Neural progenitor cell (in vitro differentiated cells): ENCODE data around the gene FAM219B. TPM values are rescaled to one million over a fixed set of nuclear protein-coding genes. Genes with fewer than 3 reads are reported as not detected.

ENCODE experiments used
- DNase-seq: peaks from one replicate; pipeline ENCODE4 v3.0.0-alpha.2; 2016; ENCODE audit warnings: low spot score
- H2AFZ ChIP-seq: fragments of 200-600 bp; sonication (generic); replicated peaks from 2 replicates; pipeline ENCODE4 v1.6.1; 2016; ENCODE audit warnings: antibody characterized with exemption
- H3F3A ChIP-seq: fragments of 200-600 bp; sonication (generic); 2 replicates; pipeline ENCODE4 v1.6.1; 2016; ENCODE audit warnings: antibody characterized with exemption, low read depth
- H3K27ac ChIP-seq: fragments of 200-600 bp; sonication (generic); 2 replicates; pipeline ENCODE4 v1.5.1; 2016; ENCODE audit warnings: mild to moderate bottlenecking
- H3K27me3 ChIP-seq: fragments of 200-600 bp; sonication (generic); 2 replicates; pipeline ENCODE4 v1.6.1; 2016; ENCODE audit warnings: mild to moderate bottlenecking, moderate library complexity
- H3K36me3 ChIP-seq: fragments of 200-600 bp; sonication (generic); 2 replicates; pipeline ENCODE4 v1.5.1; 2016
- H3K4me1 ChIP-seq: fragments of 200-600 bp; sonication (generic); 2 replicates; pipeline ENCODE4 v1.6.1; 2016; ENCODE audit warnings: mixed run types
- H3K4me2 ChIP-seq: fragments of 200-600 bp; sonication (generic); 2 replicates; pipeline ENCODE4 v1.6.1; 2016
- H3K4me3 ChIP-seq: fragments of 200-600 bp; sonication (generic); 2 replicates; pipeline ENCODE4 v1.5.1; 2016
- H3K79me2 ChIP-seq: fragments of 200-600 bp; sonication (generic); 2 replicates; pipeline ENCODE4 v1.6.1; 2016; ENCODE audit warnings: low read depth
- H3K9ac ChIP-seq: fragments of 200-600 bp; sonication (generic); 2 replicates; pipeline ENCODE4 v1.6.1; 2016
- H3K9me3 ChIP-seq: fragments of 200-600 bp; sonication (generic); 2 replicates; pipeline ENCODE4 v1.5.1; 2016; ENCODE audit warnings: low read depth
- H4K20me1 ChIP-seq: fragments of 200-600 bp; sonication (generic); 2 replicates; pipeline ENCODE4 v1.6.1; 2016; ENCODE audit warnings: low read depth
- H3K27ac Mint-ChIP-seq: 3 replicates; pipeline ENCODE4 v1.8.0; 2021; ENCODE audit warnings: mixed read lengths
- H3K27me3 Mint-ChIP-seq: 2 replicates; pipeline ENCODE4 v1.8.0; 2022; ENCODE audit warnings: low read depth, mild to moderate bottlenecking, inconsistent platforms, moderate library complexity, mixed read lengths; ENCODE audit not compliant: insufficient read depth
- H3K36me3 Mint-ChIP-seq: 3 replicates; pipeline ENCODE4 v1.8.0; 2021; ENCODE audit warnings: mixed read lengths
- H3K4me1 Mint-ChIP-seq: 3 replicates; pipeline ENCODE4 v1.8.0; 2021; ENCODE audit warnings: mixed read lengths
- H3K4me3 Mint-ChIP-seq: 3 replicates; pipeline ENCODE4 v1.8.0; 2021; ENCODE audit warnings: mild to moderate bottlenecking, moderate library complexity, mixed read lengths
- H3K9me3 Mint-ChIP-seq: 3 replicates; pipeline ENCODE4 v1.8.0; 2020; ENCODE audit warnings: mixed read lengths
- EZH2 ChIP-seq: fragments of 200-600 bp; sonication (generic); IDR thresholded peaks from 2 replicates; pipeline ENCODE4 v1.6.1; 2017; ENCODE audit warnings: antibody characterized with exemption, mild to moderate bottlenecking, moderate library complexity
- EZH2phosphoT487 ChIP-seq: fragments of 200-600 bp; sonication (generic); IDR thresholded peaks from 2 replicates; pipeline ENCODE4 v1.6.1; 2017; ENCODE audit warnings: antibody characterized with exemption
- total RNA-seq: library from RNA; depleted of rRNA; stranded (reverse); fragments of >200 nt; gene quantifications from 2 replicates; pipeline ENCODE4 v1.2.3, GENCODE V29; 2015; ENCODE audit warnings: low replicate concordance
- TF ChIP-seq, protein P1 (sequence below): fragments of 200-600 bp; sonication (generic); IDR thresholded peaks from 2 replicates; pipeline ENCODE4 v1.5.1; 2017; ENCODE audit warnings: antibody characterized with exemption, mild to moderate bottlenecking

Gene FAM219B
- total RNA-seq, 1 donor from 2014 or later = 120 TPM

DNA sequence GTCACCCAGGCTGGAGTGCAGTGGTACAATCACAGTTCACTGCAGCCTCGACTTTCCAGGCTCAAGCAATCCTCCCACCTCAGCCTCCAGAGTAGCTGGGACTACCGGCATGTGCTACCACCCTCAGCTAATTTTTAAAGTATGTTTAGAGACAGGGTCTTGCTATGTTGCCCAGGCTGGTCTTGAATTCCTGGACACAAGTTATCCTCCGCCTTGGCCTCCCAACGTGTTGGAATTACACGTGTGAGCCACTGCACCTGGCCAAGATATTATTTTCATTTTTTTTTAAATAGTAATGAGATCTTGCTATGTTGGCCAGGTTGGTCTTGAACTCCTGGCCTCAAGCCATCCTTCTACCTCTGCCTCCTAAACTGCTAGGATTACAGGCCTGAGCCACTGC lies 21.2 kb downstream of the FAM219B start:
- Histone ChIP-seq H3K4me2 (no peak overlapping the region), H3K79me2 (peaks cover 4% of the 10 kb centered on the region), H3K27me3 (peaks cover 4% of the 10 kb centered on the region), H3K9ac (no peak overlapping the region), H3K4me3 (no peak overlapping the region), H2AFZ (no peak overlapping the region), H3F3A (peaks cover 11% of the 10 kb centered on the region), H3K36me3 (no peaks in the 10 kb centered on the region), H3K27ac (no peak overlapping the region), H3K4me1 (peaks cover 8% of the 10 kb centered on the region), H4K20me1 (no peaks in the 10 kb centered on the region), H3K9me3 (no peaks in the 10 kb centered on the region)
- Mint-ChIP-seq H3K36me3 (no peaks in the 10 kb centered on the region), H3K27me3 (peaks cover 10% of the 10 kb centered on the region), H3K4me1 (peaks cover 19% of the 10 kb centered on the region), H3K9me3 (no peaks in the 10 kb centered on the region), H3K4me3 (no peak overlapping the region), H3K27ac (no peak overlapping the region)
- TF ChIP-seq EZH2phosphoT487 = no peak
- no peak for TF ChIP-seq EZH2
- TF ChIP-seq, protein P1, sequence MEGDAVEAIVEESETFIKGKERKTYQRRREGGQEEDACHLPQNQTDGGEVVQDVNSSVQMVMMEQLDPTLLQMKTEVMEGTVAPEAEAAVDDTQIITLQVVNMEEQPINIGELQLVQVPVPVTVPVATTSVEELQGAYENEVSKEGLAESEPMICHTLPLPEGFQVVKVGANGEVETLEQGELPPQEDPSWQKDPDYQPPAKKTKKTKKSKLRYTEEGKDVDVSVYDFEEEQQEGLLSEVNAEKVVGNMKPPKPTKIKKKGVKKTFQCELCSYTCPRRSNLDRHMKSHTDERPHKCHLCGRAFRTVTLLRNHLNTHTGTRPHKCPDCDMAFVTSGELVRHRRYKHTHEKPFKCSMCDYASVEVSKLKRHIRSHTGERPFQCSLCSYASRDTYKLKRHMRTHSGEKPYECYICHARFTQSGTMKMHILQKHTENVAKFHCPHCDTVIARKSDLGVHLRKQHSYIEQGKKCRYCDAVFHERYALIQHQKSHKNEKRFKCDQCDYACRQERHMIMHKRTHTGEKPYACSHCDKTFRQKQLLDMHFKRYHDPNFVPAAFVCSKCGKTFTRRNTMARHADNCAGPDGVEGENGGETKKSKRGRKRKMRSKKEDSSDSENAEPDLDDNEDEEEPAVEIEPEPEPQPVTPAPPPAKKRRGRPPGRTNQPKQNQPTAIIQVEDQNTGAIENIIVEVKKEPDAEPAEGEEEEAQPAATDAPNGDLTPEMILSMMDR = no peak
- DNase-seq = no peak

DNA sequence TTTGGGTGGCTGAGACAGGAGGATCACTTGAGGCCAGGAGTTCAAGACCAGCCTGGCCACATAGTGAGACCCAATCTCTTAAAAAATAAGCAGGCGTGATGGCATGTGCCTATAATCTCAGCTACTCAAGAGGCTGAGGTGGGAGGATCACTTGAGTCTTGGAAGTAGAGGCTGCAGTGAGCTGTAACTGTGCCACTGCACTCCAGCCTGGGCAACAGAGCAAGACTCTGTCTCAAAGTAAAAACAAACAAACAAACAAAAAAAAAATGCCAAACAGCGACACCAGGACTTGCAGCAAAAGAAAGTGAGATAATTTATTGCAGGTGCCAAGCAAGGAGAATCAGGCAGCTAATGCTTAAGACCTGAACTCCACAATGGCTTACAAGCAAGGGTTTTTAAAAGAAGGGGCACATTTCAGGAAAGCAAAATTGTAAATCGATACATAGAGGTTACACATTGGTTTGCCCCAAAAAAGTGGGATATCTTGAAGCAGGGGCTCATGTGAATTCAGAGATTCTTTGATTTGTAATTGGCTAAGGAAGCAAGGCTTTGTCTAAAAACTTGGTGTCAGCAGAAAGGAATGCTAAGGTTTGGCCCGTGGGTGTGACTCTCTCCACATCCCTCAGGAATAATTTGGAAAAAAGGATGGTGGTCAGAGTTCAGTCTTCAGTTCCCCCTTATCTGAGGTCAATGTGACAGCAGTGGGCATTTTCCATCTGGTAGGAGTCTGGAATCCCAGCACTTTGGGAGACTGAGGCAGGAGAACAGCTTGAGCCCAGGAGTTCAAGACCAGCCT lies 22.0 kb downstream of the FAM219B start:
- no peak overlapping the region for H3K4me3 Mint-ChIP-seq
- Histone ChIP-seq H3K4me3 (no peak overlapping the region), H3K79me2 (no peaks in the 10 kb centered on the region)

DNA sequence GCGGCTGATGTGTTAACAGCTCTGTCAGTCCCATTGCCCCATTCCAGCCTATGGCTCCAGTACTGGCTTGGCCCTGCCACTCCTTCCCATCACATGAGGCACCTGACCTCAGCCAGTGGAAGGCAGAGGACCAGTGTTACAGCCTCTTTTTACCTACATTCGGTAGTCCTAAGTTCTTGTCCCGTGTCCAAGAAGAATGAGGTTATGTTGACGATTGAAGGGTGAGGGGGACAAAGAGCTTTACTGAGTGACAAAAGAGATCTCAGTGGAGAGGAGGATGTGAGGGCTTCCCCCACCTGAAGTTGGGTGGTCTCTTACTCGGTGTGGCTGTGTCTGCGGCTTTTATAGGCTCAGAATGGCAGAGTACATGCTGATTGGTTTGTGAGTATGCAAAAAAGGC lies 24.1 kb downstream of the FAM219B start:
- Mint-ChIP-seq H3K9me3 (no peaks in the 10 kb centered on the region), H3K36me3 (no peaks in the 10 kb centered on the region), H3K4me1 (peaks cover 4% of the 10 kb centered on the region), H3K27me3 (peaks cover 8% of the 10 kb centered on the region), H3K27ac (no peak overlapping the region), H3K4me3 (no peak overlapping the region)
- TF ChIP-seq, protein P1 = no peak
- TF ChIP-seq EZH2phosphoT487 (no peak), EZH2 (no peak)
- H2AFZ ChIP-seq = no peak overlapping the region
- H3K4me3 ChIP-seq = no peak overlapping the region
- H3K4me1 ChIP-seq = peaks cover 7% of the 10 kb centered on the region
- no peaks in the 10 kb centered on the region for H3K27me3 ChIP-seq
- no peaks in the 10 kb centered on the region for H3K36me3 ChIP-seq
- no peaks in the 10 kb centered on the region for H3K9me3 ChIP-seq
- H3K4me2 ChIP-seq = no peak overlapping the region
- H3K79me2 ChIP-seq = no peaks in the 10 kb centered on the region
- H3K27ac ChIP-seq = no peak overlapping the region
- H3K9ac ChIP-seq = no peak overlapping the region
- no peaks in the 10 kb centered on the region for H4K20me1 ChIP-seq
- DNase-seq = no peak
- H3F3A ChIP-seq = no peaks in the 10 kb centered on the region

More for the DNA sequence above, 22.0 kb downstream of the FAM219B start:
- no peaks in the 10 kb centered on the region for H4K20me1 ChIP-seq
- H3K9me3 ChIP-seq = no peaks in the 10 kb centered on the region
- H3K9ac ChIP-seq = no peak overlapping the region
- H3K4me1 ChIP-seq = peaks cover 7% of the 10 kb centered on the region
- Mint-ChIP-seq H3K27me3 (peaks cover 10% of the 10 kb centered on the region), H3K9me3 (no peaks in the 10 kb centered on the region), H3K27ac (no peak overlapping the region), H3K4me1 (peaks cover 16% of the 10 kb centered on the region), H3K36me3 (no peaks in the 10 kb centered on the region)
- no peak overlapping the region for H3K27ac ChIP-seq
- TF ChIP-seq EZH2 = no peak
- TF ChIP-seq, protein P1 = no peak
- TF ChIP-seq EZH2phosphoT487 = no peak
- no peaks in the 10 kb centered on the region for H3K36me3 ChIP-seq
- DNase-seq = no peak
- peaks cover 3% of the 10 kb centered on the region for H3K27me3 ChIP-seq
- H3F3A ChIP-seq = peaks cover 11% of the 10 kb centered on the region
- no peak overlapping the region for H2AFZ ChIP-seq
- no peak overlapping the region for H3K4me2 ChIP-seq
